Renal pelvis (tissue), 12 donors: ENCODE results near the gene POLA1. TPM values are rescaled to one million over a fixed set of nuclear protein-coding genes. Genes with fewer than 3 reads are reported as not detected.
"Not testable (repeated sequence)": the region's sequence is repeated elsewhere in the genome, so short reads cannot be mapped to it uniquely, and the experiment has no call there.

Experiments
- DNase-seq: peaks from one replicate; pipeline ENCODE4 v3.0.0-alpha.2; 2013
- long read RNA-seq, 16 experiments: transcript quantifications; one replicate each; lab custom pipeline, GENCODE V29; 2026
- polyA plus RNA-seq, 3 donors: library from polyadenylated mRNA; unstranded; fragments of 120-200 nt; gene quantifications; one replicate each; pipeline ENCODE4 v1.2.1, GENCODE V29; 2013; ENCODE audit not compliant: insufficient read length in 3 of 3

The POLA1 gene
- 10 to 100 TPM; 15.8 to 17.9 (median 17.7) TPM for polyA plus RNA-seq
- long read RNA-seq, donor 1 = 0 reads
- long read RNA-seq, donor 2 = 0 reads
- long read RNA-seq, donor 3, partial matches to known transcripts = 0 of 1 reads
- long read RNA-seq, donor 3, other reads (novel, unspliced or antisense) = 0 of 1 reads
- long read RNA-seq, donor 4 = 0 reads
- long read RNA-seq, donor 5 = 0 reads
- long read RNA-seq, donor 6 = 0 reads
- long read RNA-seq, donor 7, full-length matches to known transcripts = 2 of 2 reads
- long read RNA-seq, donor 7, partial matches to known transcripts = 0 of 2 reads
- long read RNA-seq, donor 7, other reads (novel, unspliced or antisense) = 0 of 2 reads
- long read RNA-seq, donor 8, full-length matches to known transcripts = 1 of 1 reads
- long read RNA-seq, donor 8, partial matches to known transcripts = 0 of 1 reads
- long read RNA-seq, donor 8, other reads (novel, unspliced or antisense) = 0 of 1 reads
- long read RNA-seq, donor 9, full-length matches to known transcripts = 2 of 2 reads
- long read RNA-seq, donor 9, partial matches to known transcripts = 0 of 2 reads
- long read RNA-seq, donor 9, other reads (novel, unspliced or antisense) = 0 of 2 reads
- long read RNA-seq, donor 10, partial matches to known transcripts = 0 of 1 reads
- long read RNA-seq, donor 10, other reads (novel, unspliced or antisense) = 0 of 1 reads
- long read RNA-seq, donor 11 = 0 reads
- long read RNA-seq, donor 12, full-length matches to known transcripts = 1 of 1 reads
- long read RNA-seq, donor 12, partial matches to known transcripts = 0 of 1 reads
- long read RNA-seq, donor 12, other reads (novel, unspliced or antisense) = 0 of 1 reads
- long read RNA-seq, donor 13 = 0 reads
- long read RNA-seq, donor 14, partial matches to known transcripts = 0 of 2 reads
- long read RNA-seq, donor 14, other reads (novel, unspliced or antisense) = 0 of 2 reads
- long read RNA-seq, donor 15, partial matches to known transcripts = 1,087 of 1,087 reads
- long read RNA-seq, donor 15, other reads (novel, unspliced or antisense) = 0 of 1,087 reads
- long read RNA-seq, donor 16 = 0 reads

- DNase-seq = peak; percentile 94
Measured at GRCh38 chrX:24693453-24694202, at the start of gene POLA1. Gene POLA1, plus strand, starts transcription at chrX:24693918. Its CDS starts 44 bp downstream, at chrX:24693962.

- no peak for DNase-seq
Measured at GRCh38 chrX:24646006-24646405, 47.7 kb upstream of the POLA1 start.

- no peak for DNase-seq
Measured at GRCh38 chrX:24646745-24647182, 47.0 kb upstream of the POLA1 start.

- DNase-seq = peak; percentile 76
Measured at GRCh38 chrX:24647257-24648058, 46.3 kb upstream of the POLA1 start, which contains the start of gene PCYT1B. Gene PCYT1B, minus strand, starts transcription at chrX:24647347. Its CDS starts 242 bp downstream, at chrX:24647105.

GRCh38 chrX:24648495-24648894 is 45.2 kb upstream of the POLA1 start:
- no peak for DNase-seq

GRCh38 chrX:24651783-24652182 is 41.9 kb upstream of the POLA1 start:
- DNase-seq = no peak

GRCh38 chrX:24655679-24656078 is 38.0 kb upstream of the POLA1 start:
- not testable (repeated sequence) for DNase-seq

- DNase-seq = no peak
Measured at GRCh38 chrX:24657671-24658386, 35.9 kb upstream of the POLA1 start.

GRCh38 chrX:24658421-24658820 is 35.3 kb upstream of the POLA1 start:
- DNase-seq = no peak

- DNase-seq = no peak
Measured at GRCh38 chrX:24659106-24659505, 34.6 kb upstream of the POLA1 start.

- DNase-seq = no peak
Measured at GRCh38 chrX:24659646-24660045, 34.1 kb upstream of the POLA1 start.

- no peak for DNase-seq
Measured at GRCh38 chrX:24661292-24661691, 32.4 kb upstream of the POLA1 start.

GRCh38 chrX:24662352-24662751 is 31.4 kb upstream of the POLA1 start:
- no peak for DNase-seq

- no peak for DNase-seq
Measured at GRCh38 chrX:24668111-24668510, 25.6 kb upstream of the POLA1 start.

GRCh38 chrX:24672701-24673190 is 21.0 kb upstream of the POLA1 start:
- no peak for DNase-seq

- no peak for DNase-seq
Measured at GRCh38 chrX:24673424-24673823, 20.3 kb upstream of the POLA1 start.

- DNase-seq = no peak
Measured at GRCh38 chrX:24676403-24677024, 17.2 kb upstream of the POLA1 start.

GRCh38 chrX:24682739-24683432 is 10.8 kb upstream of the POLA1 start:
- no peak for DNase-seq

- no peak for DNase-seq
Measured at GRCh38 chrX:24684048-24684447, 9.7 kb upstream of the POLA1 start.
